HG02938 (cell line): ENCODE data around the gene CSDE1.

Source experiments
- ATAC-seq: cut with Tn5 transposase; IDR thresholded peaks from one replicate; pipeline ENCODE4 v1.9.1; 2021; ENCODE audit warnings: mild to moderate bottlenecking, moderate library complexity; ENCODE audit not compliant: unreplicated experiment

Gene CSDE1

GRCh38 chr1:114668373-114668772 is 89.4 kb downstream of the CSDE1 start:
- no peak for ATAC-seq

DNA sequence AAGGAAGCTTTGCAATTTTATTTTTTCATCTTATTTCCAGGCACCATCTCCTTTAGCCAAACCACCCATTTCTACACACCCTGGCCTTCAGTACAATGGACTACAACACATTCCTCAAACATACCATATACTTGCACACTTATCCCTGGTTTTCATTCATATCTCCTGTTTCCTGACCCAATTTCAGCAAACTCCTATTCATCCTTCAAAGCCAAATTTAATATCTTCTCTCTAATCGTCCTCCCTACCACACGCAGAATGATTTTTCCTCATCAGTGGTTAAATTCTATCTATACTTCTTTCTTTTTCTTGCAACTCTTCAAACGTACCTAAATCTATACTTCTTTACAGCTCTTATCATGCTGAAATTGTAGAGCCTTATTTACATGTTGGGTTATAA is 90.8 kb downstream of the CSDE1 start:
- ATAC-seq, result no peak
